Measurements from ENCODE around the gene EEF2.
"Not testable (repeated sequence)": the region's sequence is repeated elsewhere in the genome, so short reads cannot be mapped to it uniquely, and the experiment has no call there.

The EEF2 gene

GRCh38 chr19:4000798-4001197, 15.5 kb upstream of the EEF2 start:
- not testable (repeated sequence) for H3K36me3 ChIP-seq (ENCODE audit: control insufficient read depth, insufficient read depth, low read length); H3K27ac ChIP-seq (ENCODE audit: low read depth, low read length); H3K27me3 ChIP-seq (ENCODE audit: control insufficient read depth, insufficient read depth, low read length); H3K9ac ChIP-seq (ENCODE audit: low read depth, low read length); H3K9me3 ChIP-seq (ENCODE audit: control insufficient read depth, insufficient read depth, low read length); H3K4me3 ChIP-seq (ENCODE audit: low read depth, low read length); H3K4me1 ChIP-seq (ENCODE audit: control insufficient read depth, insufficient read depth, low read length)

GRCh38 chr19:3998667-3999412, 13.6 kb upstream of the EEF2 start:
- not testable (repeated sequence) for H3K27ac ChIP-seq (ENCODE audit: low read depth, low read length); H3K27me3 ChIP-seq (ENCODE audit: control insufficient read depth, insufficient read depth, low read length); H3K4me3 ChIP-seq (ENCODE audit: low read depth, low read length); H3K9ac ChIP-seq (ENCODE audit: low read depth, low read length); H3K36me3 ChIP-seq (ENCODE audit: control insufficient read depth, insufficient read depth, low read length); H3K4me1 ChIP-seq (ENCODE audit: control insufficient read depth, insufficient read depth, low read length); H3K9me3 ChIP-seq (ENCODE audit: control insufficient read depth, insufficient read depth, low read length)

DNA sequence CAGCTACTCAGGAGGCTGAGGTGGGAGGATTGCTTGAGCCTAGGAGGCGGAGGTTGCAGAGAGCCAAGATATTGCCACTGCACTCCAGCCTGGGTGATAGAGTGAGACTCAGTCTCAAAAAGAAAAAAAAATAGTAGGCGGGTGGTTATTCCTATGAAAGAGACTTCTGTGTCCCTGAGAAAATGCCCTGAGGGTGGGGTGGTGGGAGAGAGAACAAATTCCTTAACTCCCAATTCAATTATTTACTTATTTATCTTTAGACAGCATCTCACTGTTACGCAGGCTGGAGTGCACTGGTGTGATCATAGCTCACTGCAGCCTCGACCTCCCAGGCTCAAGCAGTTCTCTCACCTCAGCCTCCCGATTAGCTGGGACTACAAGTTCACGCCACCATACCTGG, 10.3 kb upstream of the EEF2 start:
- Histone ChIP-seq H3K9me3 (ENCODE audit: control insufficient read depth, insufficient read depth, low read length) (no peaks in the 10 kb centered on the region), H3K9ac (ENCODE audit: low read depth, low read length) (no peak overlapping the region), H3K36me3 (ENCODE audit: control insufficient read depth, insufficient read depth, low read length) (no peaks in the 10 kb centered on the region), H3K27ac (ENCODE audit: low read depth, low read length) (no peak overlapping the region), H3K4me1 (ENCODE audit: control insufficient read depth, insufficient read depth, low read length) (no peaks in the 10 kb centered on the region), H3K27me3 (ENCODE audit: control insufficient read depth, insufficient read depth, low read length) (no peaks in the 10 kb centered on the region), H3K4me3 (ENCODE audit: low read depth, low read length) (no peak overlapping the region)

DNA sequence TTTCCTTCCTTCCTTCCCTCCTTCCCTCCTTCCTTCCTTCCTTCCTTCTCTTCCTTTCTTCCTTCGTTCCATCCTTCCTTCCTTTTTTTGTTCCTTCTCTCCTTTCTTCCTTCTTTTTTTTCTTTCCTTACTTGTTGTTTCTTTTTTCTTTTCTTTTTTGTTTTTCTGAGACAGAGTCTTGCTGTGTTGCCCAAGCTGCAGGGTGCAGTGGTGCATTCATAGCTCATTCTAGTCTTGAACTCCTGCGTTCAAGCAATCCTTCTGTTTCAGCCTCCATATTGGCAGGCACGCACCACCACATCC, 5.5 kb upstream of the EEF2 start:
- Histone ChIP-seq H3K9me3 (ENCODE audit: control insufficient read depth, insufficient read depth, low read length) (no peaks in the 10 kb centered on the region), H3K9ac (ENCODE audit: low read depth, low read length) (no peak overlapping the region), H3K36me3 (ENCODE audit: control insufficient read depth, insufficient read depth, low read length) (no peaks in the 10 kb centered on the region), H3K27ac (ENCODE audit: low read depth, low read length) (no peak overlapping the region), H3K27me3 (ENCODE audit: control insufficient read depth, insufficient read depth, low read length) (0 out of 2 replicates have a peak, but pooled peaks cover 1% of the 10 kb centered on the region), H3K4me1 (ENCODE audit: control insufficient read depth, insufficient read depth, low read length) (peaks cover 13% of the 10 kb centered on the region), H3K4me3 (ENCODE audit: low read depth, low read length) (no peak overlapping the region)

- Histone ChIP-seq H3K4me3 (ENCODE audit: low read depth, low read length) (peak overlapping the region; percentile 96), H3K9me3 (ENCODE audit: control insufficient read depth, insufficient read depth, low read length) (no peaks in the 10 kb centered on the region), H3K36me3 (ENCODE audit: control insufficient read depth, insufficient read depth, low read length) (peaks cover 18% of the 10 kb centered on the region)
Observed at GRCh38 chr19:3987619-3988371, 2.5 kb upstream of the EEF2 start.

DNA sequence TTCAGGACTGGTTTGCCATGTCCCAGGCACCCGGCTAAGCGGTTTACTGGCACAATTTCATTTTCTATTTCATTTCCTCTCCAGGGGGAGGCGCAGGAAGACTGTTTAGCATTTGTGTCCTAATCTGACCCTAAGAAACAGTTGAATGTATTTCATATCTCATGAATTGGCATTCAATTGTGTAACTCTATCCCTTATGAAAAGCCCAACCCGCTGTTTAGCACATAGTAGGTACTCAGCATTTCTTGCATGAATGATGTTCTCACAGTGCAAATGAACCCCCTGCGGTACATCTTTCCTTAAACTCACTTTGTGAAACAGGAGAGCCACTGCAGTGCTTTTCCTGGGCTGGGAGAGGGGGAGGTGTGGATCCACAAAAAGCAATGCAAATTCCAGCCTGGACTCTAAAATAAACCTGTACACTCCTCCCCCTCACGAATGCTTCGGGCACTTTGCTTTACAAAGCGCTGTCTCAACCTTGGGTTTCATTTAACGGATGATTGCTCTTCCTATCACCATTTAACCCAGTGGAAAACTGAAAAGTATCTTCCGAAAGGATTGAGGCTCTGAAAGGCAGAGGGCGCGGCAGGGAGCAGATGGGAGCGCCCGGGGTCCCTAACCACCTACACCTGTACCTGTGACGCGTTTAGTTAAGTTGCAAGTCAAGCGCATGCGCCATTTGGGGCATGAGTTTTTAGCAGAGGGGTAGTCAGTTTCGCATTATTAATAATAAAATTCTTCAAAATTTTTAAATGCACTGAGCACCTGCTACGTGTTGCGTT, 1.2 kb upstream of the EEF2 start:
- Histone ChIP-seq H3K9ac (ENCODE audit: low read depth, low read length) (no peak overlapping the region), H3K4me1 (ENCODE audit: control insufficient read depth, insufficient read depth, low read length) (peaks cover 23% of the 10 kb centered on the region), H3K27ac (ENCODE audit: low read depth, low read length) (peak overlapping the region; percentile 48), H3K9me3 (ENCODE audit: control insufficient read depth, insufficient read depth, low read length) (no peaks in the 10 kb centered on the region), H3K4me3 (ENCODE audit: low read depth, low read length) (peak overlapping the region; percentile 96), H3K27me3 (ENCODE audit: control insufficient read depth, insufficient read depth, low read length) (0 out of 2 replicates have a peak, but pooled peaks cover 3% of the 10 kb centered on the region), H3K36me3 (ENCODE audit: control insufficient read depth, insufficient read depth, low read length) (peaks cover 31% of the 10 kb centered on the region)

More at GRCh38 chr19:3987619-3988371, 2.5 kb upstream of the EEF2 start:
- no peak overlapping the region for H3K27ac ChIP-seq (ENCODE audit: low read depth, low read length)
- 0 out of 2 replicates have a peak, but pooled peaks cover 3% of the 10 kb centered on the region for H3K27me3 ChIP-seq (ENCODE audit: control insufficient read depth, insufficient read depth, low read length)
- H3K9ac ChIP-seq (ENCODE audit: low read depth, low read length) = no peak overlapping the region
- H3K4me1 ChIP-seq (ENCODE audit: control insufficient read depth, insufficient read depth, low read length) = peaks cover 23% of the 10 kb centered on the region

- Histone ChIP-seq H3K36me3 (ENCODE audit: control insufficient read depth, insufficient read depth, low read length) (peaks cover 38% of the 10 kb centered on the region), H3K4me1 (ENCODE audit: control insufficient read depth, insufficient read depth, low read length) (peaks cover 23% of the 10 kb centered on the region), H3K27ac (ENCODE audit: low read depth, low read length) (peak overlapping the region; percentile 48), H3K4me3 (ENCODE audit: low read depth, low read length) (peak overlapping the region; percentile 96), H3K27me3 (ENCODE audit: control insufficient read depth, insufficient read depth, low read length) (0 out of 2 replicates have a peak, but pooled peaks cover 3% of the 10 kb centered on the region), H3K9me3 (ENCODE audit: control insufficient read depth, insufficient read depth, low read length) (no peaks in the 10 kb centered on the region), H3K9ac (ENCODE audit: low read depth, low read length) (no peak overlapping the region)
Observed at GRCh38 chr19:3985643-3986259, 488 bp upstream of the EEF2 start.

- H3K4me1 ChIP-seq (ENCODE audit: control insufficient read depth, insufficient read depth, low read length) = peaks cover 23% of the 10 kb centered on the region
- H3K9me3 ChIP-seq (ENCODE audit: control insufficient read depth, insufficient read depth, low read length) = no peaks in the 10 kb centered on the region
- H3K27ac ChIP-seq (ENCODE audit: low read depth, low read length) = peak overlapping the region; percentile 97
- 0 out of 2 replicates have a peak, but pooled peaks cover 3% of the 10 kb centered on the region for H3K27me3 ChIP-seq (ENCODE audit: control insufficient read depth, insufficient read depth, low read length)
- peaks cover 50% of the 10 kb centered on the region for H3K36me3 ChIP-seq (ENCODE audit: control insufficient read depth, insufficient read depth, low read length)
- H3K9ac ChIP-seq (ENCODE audit: low read depth, low read length) = peak overlapping the region; percentile 98
- peak overlapping the region; percentile 96 for H3K4me3 ChIP-seq (ENCODE audit: low read depth, low read length)
Observed at GRCh38 chr19:3984584-3984907, 717 bp downstream of the EEF2 start.

DNA sequence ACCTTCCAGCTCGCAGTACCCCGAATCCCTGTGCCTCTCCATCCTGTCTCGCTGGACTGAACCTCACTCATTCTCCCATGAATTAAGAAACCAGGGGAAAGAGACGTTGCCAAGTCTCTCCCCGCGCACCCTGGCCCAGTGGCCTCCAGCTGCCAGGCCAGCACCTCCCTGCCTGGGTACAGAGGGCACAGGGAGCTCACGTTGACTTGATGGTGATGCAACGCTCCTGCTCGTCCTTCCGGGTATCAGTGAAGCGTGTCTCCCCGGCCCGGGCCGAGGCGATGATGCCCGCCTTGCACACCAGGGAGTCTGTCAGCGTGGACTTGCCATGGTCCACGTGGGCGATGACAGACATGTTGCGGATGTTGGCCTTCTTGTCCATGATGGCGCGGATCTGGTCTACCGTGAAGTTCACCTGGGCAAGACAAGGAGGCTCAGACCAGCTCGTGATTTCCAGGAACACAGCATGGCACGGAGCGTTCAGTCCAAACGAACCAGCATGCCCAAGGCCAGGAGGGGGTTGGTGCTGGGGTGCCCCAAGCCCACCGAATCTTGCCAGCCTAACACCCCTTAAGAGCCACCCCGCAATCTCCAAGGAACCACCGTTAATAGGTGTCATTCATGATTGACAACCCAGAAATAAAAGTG, 1.2 kb downstream of the EEF2 start:
- H3K27ac ChIP-seq (ENCODE audit: low read depth, low read length) = peak overlapping the region; percentile 97
- no peaks in the 10 kb centered on the region for H3K9me3 ChIP-seq (ENCODE audit: control insufficient read depth, insufficient read depth, low read length)
- H3K4me3 ChIP-seq (ENCODE audit: low read depth, low read length) = peak overlapping the region; percentile 96
- H3K27me3 ChIP-seq (ENCODE audit: control insufficient read depth, insufficient read depth, low read length) = 0 out of 2 replicates have a peak, but pooled peaks cover 3% of the 10 kb centered on the region
- H3K9ac ChIP-seq (ENCODE audit: low read depth, low read length) = peak overlapping the region; percentile 98
- peaks cover 55% of the 10 kb centered on the region for H3K36me3 ChIP-seq (ENCODE audit: control insufficient read depth, insufficient read depth, low read length)
- peaks cover 23% of the 10 kb centered on the region for H3K4me1 ChIP-seq (ENCODE audit: control insufficient read depth, insufficient read depth, low read length)

GRCh38 chr19:3983542-3983914, 1.7 kb downstream of the EEF2 start:
- peak overlapping the region; percentile 97 for H3K27ac ChIP-seq (ENCODE audit: low read depth, low read length)
- H3K27me3 ChIP-seq (ENCODE audit: control insufficient read depth, insufficient read depth, low read length) = 0 out of 2 replicates have a peak, but pooled peaks cover 3% of the 10 kb centered on the region
- peaks cover 61% of the 10 kb centered on the region for H3K36me3 ChIP-seq (ENCODE audit: control insufficient read depth, insufficient read depth, low read length)
- peak overlapping the region; percentile 98 for H3K9ac ChIP-seq (ENCODE audit: low read depth, low read length)
- H3K4me1 ChIP-seq (ENCODE audit: control insufficient read depth, insufficient read depth, low read length) = peaks cover 23% of the 10 kb centered on the region
- H3K4me3 ChIP-seq (ENCODE audit: low read depth, low read length) = peak overlapping the region; percentile 96
- H3K9me3 ChIP-seq (ENCODE audit: control insufficient read depth, insufficient read depth, low read length) = no peaks in the 10 kb centered on the region
